PC-3 (cell line): ENCODE results near the gene TMEM45A. TPM values are rescaled to one million over a fixed set of nuclear protein-coding genes. Genes with fewer than 3 reads are reported as not detected.
"Not testable (repeated sequence)": the region's sequence is repeated elsewhere in the genome, so short reads cannot be mapped to it uniquely, and the experiment has no call there.

Source experiments
- ATAC-seq: fragments of 200-7000 bp; cut with Tn5 transposase; 2 replicates; pipeline ENCODE4 v1.9.1; 2020; ENCODE audit warnings: mild to moderate bottlenecking, moderate library complexity
- Bru-seq: library from RNA; stranded (reverse); fragments of 400-500 nt; gene quantifications from one replicate; lab custom pipeline; 2021; lab: Mats Ljungman, UMichigan
- BruChase-seq, 2 experiments: library from RNA; stranded (reverse); fragments of 400-500 nt; gene quantifications; one replicate each; lab custom pipeline; 2021; lab: Mats Ljungman, UMichigan
- BruUV-seq: library from RNA; stranded (reverse); fragments of 400-500 nt; replicated peaks from 2 replicates; lab custom pipeline; 2021; lab: Mats Ljungman, UMichigan
- CTCF ChIA-PET: fragments of 300-600 bp; sonication (Branson Sonifier 250); formaldehyde crosslinking; loops from one replicate; lab custom pipeline; 2022; ENCODE audit warnings: antibody characterized with exemption; lab: Charles Lee
- POLR2A ChIA-PET: fragments of 300-600 bp; sonication (Branson Sonifier 250); formaldehyde crosslinking; loops from one replicate; lab custom pipeline; 2022; ENCODE audit warnings: antibody characterized with exemption; ENCODE audit not compliant: unreplicated experiment; lab: Charles Lee
- DNase-seq: peaks from one replicate; pipeline ENCODE4 v3.0.0-alpha.2; 2015
- H2AFZ ChIP-seq: fragments of 300-600 bp; sonication (generic); 2 replicates; pipeline ENCODE4 v1.6.0; 2016; ENCODE audit warnings: antibody characterized with exemption, low read length
- H3F3A ChIP-seq: fragments of 300-600 bp; sonication (generic); one replicate; pipeline ENCODE4 v1.6.0; 2017; ENCODE audit warnings: antibody characterized with exemption, low read length, control low read depth, mild to moderate bottlenecking; ENCODE audit not compliant: unreplicated experiment
- H3K27ac ChIP-seq: fragments of 300-600 bp; sonication (generic); 2 replicates; pipeline ENCODE4 v1.5.1; 2016; ENCODE audit warnings: mild to moderate bottlenecking, low read length
- H3K27me3 ChIP-seq: fragments of 300-600 bp; sonication (generic); 2 replicates; pipeline ENCODE4 v1.6.1; 2016; ENCODE audit warnings: low read length, mixed read lengths
- H3K36me3 ChIP-seq: fragments of 300-600 bp; sonication (generic); 2 replicates; pipeline ENCODE4 v1.6.1; 2016; ENCODE audit warnings: low read depth, mixed run types, low read length, mixed read lengths
- H3K4me1 ChIP-seq: fragments of 300-600 bp; sonication (generic); 2 replicates; pipeline ENCODE4 v1.5.1; 2016; ENCODE audit warnings: low read length; ENCODE audit not compliant: insufficient read depth
- H3K4me2 ChIP-seq: fragments of 300-600 bp; sonication (generic); 2 replicates; pipeline ENCODE4 v1.6.0; 2016; ENCODE audit warnings: low read length
- H3K4me3 ChIP-seq: fragments of 300-600 bp; sonication (generic); 2 replicates; pipeline ENCODE4 v1.5.1; 2016; ENCODE audit warnings: mild to moderate bottlenecking, low read length, mixed read lengths
- H3K79me2 ChIP-seq: fragments of 300-600 bp; sonication (generic); 2 replicates; pipeline ENCODE4 v1.6.1; 2017; ENCODE audit warnings: low read length, mixed read lengths
- H3K9ac ChIP-seq: fragments of 300-600 bp; sonication (generic); 2 replicates; pipeline ENCODE4 v1.6.0; 2016; ENCODE audit warnings: mild to moderate bottlenecking, low read length
- H3K9me2 ChIP-seq: fragments of 300-600 bp; sonication (generic); replicated peaks from 2 replicates; pipeline ENCODE4 v1.6.1; 2016; ENCODE audit warnings: mixed run types, low read length, mixed read lengths
- H3K9me3 ChIP-seq: fragments of 300-600 bp; sonication (generic); 2 replicates; pipeline ENCODE4 v1.6.1; 2016; ENCODE audit warnings: low read length, mixed read lengths
- H4K20me1 ChIP-seq: fragments of 300-600 bp; sonication (generic); 2 replicates; pipeline ENCODE4 v1.6.1; 2016; ENCODE audit warnings: low read length, mixed read lengths
- EZH2 ChIP-seq: fragments of 300-600 bp; sonication (generic); IDR thresholded peaks from one replicate; pipeline ENCODE4 v1.6.1; 2017; ENCODE audit warnings: antibody characterized with exemption, mild to moderate bottlenecking, low read length; ENCODE audit not compliant: unreplicated experiment
- EZH2phosphoT487 ChIP-seq: fragments of 300-600 bp; sonication (generic); IDR thresholded peaks from 2 replicates; pipeline ENCODE4 v1.6.1; 2018; ENCODE audit warnings: mild to moderate bottlenecking, antibody characterized with exemption, low read length, borderline replicate concordance
- intact Hi-C: fragments of 100-400 bp; cut with micrococcal nuclease; formaldehyde crosslinking; loops from 2 replicates; pipeline ENCODE4 v1.9.0; 2023
- long read RNA-seq: library from polyadenylated mRNA; unstranded; transcript quantifications from one replicate; pipeline ENCODE4 v2.0.0, GENCODE V29; 2021; ENCODE audit not compliant: unreplicated experiment
- total RNA-seq: library from RNA; depleted of rRNA; stranded (reverse); fragments of >200 nt; gene quantifications from 2 replicates; pipeline ENCODE4 v1.2.3, GENCODE V29; 2014; rRNA removed
- TF ChIP-seq, protein P1 (sequence below): fragments of 300-600 bp; sonication (generic); conservative IDR thresholded peaks from 2 replicates; pipeline ENCODE4 v1.5.1; 2017; ENCODE audit warnings: antibody characterized with exemption, low read depth, mild to moderate bottlenecking, low read length

The TMEM45A gene, protein sequence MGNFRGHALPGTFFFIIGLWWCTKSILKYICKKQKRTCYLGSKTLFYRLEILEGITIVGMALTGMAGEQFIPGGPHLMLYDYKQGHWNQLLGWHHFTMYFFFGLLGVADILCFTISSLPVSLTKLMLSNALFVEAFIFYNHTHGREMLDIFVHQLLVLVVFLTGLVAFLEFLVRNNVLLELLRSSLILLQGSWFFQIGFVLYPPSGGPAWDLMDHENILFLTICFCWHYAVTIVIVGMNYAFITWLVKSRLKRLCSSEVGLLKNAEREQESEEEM
- total RNA-seq (7.6 and 9.4 TPM in 2 replicates), Bru-seq, nascent RNA (percentile 70 among the genes with signal in this experiment), BruChase-seq, experiment 1, labeled RNA remaining after a 6-hour chase (percentile 59 among the genes with signal in this experiment), BruChase-seq, experiment 2, labeled RNA remaining after a 2-hour chase (percentile 58 among the genes with signal in this experiment)
- long read RNA-seq, transcript TMEM45A-201 (6 exons, 1,567 nt), result major isoform, 57 of 120 reads
- long read RNA-seq, partial matches to known transcripts, result 1 of 120 reads
- long read RNA-seq, other reads (novel, unspliced or antisense), result 61 of 120 reads

DNA sequence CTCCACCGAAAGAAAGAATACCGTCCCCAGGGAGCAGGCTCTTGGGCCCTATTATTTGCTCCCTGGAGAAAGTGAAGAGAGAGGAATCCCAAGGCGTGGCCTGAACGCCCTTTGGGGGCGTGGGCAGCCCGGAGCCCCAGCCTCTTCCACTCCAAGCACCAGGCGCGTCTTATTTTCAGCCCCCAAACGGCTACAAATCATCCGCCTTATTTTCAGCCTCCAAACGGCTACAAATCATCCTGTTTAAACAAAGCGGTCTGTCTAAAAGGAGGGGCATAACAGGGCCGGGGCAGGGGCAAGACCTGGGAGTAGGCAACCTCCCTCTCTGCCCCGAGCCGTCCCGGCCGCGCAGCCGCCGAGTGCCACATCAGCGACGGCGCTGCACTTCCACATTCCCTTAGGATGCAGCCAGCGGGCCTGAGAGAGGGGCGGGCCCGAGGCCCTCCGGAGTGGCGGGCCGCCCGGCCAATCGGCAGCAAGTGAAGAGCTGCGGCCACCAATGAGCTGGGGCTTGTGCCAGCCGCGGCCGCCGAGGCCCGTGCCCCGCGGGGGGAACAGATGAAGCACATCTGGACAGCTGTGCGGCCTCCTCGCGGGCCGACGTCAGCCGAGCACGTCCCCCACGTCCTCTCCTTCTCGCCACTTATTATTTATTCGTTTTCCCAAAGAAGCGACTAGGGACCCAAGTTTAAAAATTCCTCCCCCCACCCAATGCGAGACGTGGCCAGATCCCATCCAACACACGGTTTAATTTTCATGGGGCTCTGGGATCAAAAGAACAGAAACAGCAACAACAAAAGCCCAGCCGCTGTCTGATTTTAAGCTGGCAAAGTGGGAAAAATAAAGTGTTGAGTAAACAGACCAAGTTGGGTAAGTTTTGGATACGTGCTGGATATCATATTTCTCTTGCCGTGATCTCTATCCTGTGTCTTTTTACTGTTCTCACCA, at the start of gene TMEM45A:
TMEM45A (plus strand) TSS at position 561 of the 948 bp plus-strand sequence. CDS start 62,593 bp downstream, outside the sequence.
- Histone ChIP-seq H3K4me2 (peak within 1 kb of the TSS; percentile 90), H3K36me3 (no peaks in the 10 kb centered on the region), H3K27ac (peak within 1 kb of the TSS; percentile 38; the same call in 1 of the 2 replicates), H3F3A (peaks cover 12% of the 10 kb centered on the region), H3K4me3 (peak within 1 kb of the TSS; percentile 79), H4K20me1 (no peaks in the 10 kb centered on the region), H3K27me3 (no peaks in the 10 kb centered on the region), H2AFZ (peak within 1 kb of the TSS; percentile 98), H3K9ac (peak within 1 kb of the TSS; percentile 73), H3K79me2 (no peaks in the 10 kb centered on the region), H3K4me1 (peaks cover 29% of the 10 kb centered on the region), H3K9me3 (no peaks in the 10 kb centered on the region), H3K9me2 (no peaks in the 10 kb centered on the region)
- ATAC-seq (peak; percentile 97), DNase-seq (peak; percentile 98)
- intact Hi-C loops, result loop anchor here (1.0 to 2.0 kb wide), 2 partner anchors 62 to 98 kb away; no protein-coding TSS in a partner anchor
- no peak for TF ChIP-seq EZH2
- no peak for TF ChIP-seq EZH2phosphoT487
- TF ChIP-seq, protein P1, sequence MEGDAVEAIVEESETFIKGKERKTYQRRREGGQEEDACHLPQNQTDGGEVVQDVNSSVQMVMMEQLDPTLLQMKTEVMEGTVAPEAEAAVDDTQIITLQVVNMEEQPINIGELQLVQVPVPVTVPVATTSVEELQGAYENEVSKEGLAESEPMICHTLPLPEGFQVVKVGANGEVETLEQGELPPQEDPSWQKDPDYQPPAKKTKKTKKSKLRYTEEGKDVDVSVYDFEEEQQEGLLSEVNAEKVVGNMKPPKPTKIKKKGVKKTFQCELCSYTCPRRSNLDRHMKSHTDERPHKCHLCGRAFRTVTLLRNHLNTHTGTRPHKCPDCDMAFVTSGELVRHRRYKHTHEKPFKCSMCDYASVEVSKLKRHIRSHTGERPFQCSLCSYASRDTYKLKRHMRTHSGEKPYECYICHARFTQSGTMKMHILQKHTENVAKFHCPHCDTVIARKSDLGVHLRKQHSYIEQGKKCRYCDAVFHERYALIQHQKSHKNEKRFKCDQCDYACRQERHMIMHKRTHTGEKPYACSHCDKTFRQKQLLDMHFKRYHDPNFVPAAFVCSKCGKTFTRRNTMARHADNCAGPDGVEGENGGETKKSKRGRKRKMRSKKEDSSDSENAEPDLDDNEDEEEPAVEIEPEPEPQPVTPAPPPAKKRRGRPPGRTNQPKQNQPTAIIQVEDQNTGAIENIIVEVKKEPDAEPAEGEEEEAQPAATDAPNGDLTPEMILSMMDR, result no peak
- POLR2A ChIA-PET, result interaction anchor here (0.5 to 1.0 kb wide), 6 partner anchors 22 to 252 kb away, joined by 3 to 13 read pairs (median 3); partner anchors contain the start of gene LNP1
- BruUV-seq, result no TSS peak
- CTCF ChIA-PET, result interaction anchor here (0.6 to 1.0 kb wide), 3 partner anchors 29 to 99 kb away, joined by 5 to 9 read pairs (median 6); no protein-coding TSS in a partner anchor

DNA sequence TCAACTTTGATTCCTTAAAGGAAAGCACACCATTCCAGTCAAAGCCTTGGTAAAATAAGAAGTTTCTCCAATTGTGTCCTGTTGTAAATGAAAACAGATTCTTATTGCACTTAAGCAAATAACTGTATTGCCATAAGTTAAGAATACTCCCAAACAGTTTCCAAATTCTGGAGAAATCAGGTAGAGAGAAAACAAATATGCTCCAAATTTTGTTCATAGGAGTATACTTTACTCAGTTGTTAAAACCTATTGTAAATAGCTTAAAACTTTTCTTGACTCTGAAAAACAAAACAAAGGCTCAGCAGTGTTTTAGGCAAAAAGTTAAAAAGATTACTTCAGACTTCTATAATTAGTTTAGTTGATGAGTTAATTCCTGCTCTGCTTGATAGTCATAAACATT, 48.7 kb upstream of the TMEM45A start:
- intact Hi-C loops, result no loop called here
- Histone ChIP-seq H3K9me2 (no peaks in the 10 kb centered on the region), H3K36me3 (peaks cover 4% of the 10 kb centered on the region; the same call in 1 of the 2 replicates), H3K9me3 (0 out of 2 replicates have a peak, but pooled peaks cover 8% of the 10 kb centered on the region), H3K27ac (no peak overlapping the region), H3K4me1 (peaks cover 28% of the 10 kb centered on the region), H2AFZ (no peak overlapping the region), H3K79me2 (no peaks in the 10 kb centered on the region), H3K27me3 (no peaks in the 10 kb centered on the region), H3K4me3 (no peak overlapping the region), H3K4me2 (no peak overlapping the region), H3K9ac (no peak overlapping the region), H3F3A (no peaks in the 10 kb centered on the region), H4K20me1 (no peaks in the 10 kb centered on the region)
- no TSS peak for BruUV-seq
- ATAC-seq, result no peak
- POLR2A ChIA-PET, result no interaction called here
- DNase-seq, result no peak
- CTCF ChIA-PET, result no interaction called here
- TF ChIP-seq, protein P1, result no peak
- TF ChIP-seq EZH2 (no peak), EZH2phosphoT487 (no peak)

DNA sequence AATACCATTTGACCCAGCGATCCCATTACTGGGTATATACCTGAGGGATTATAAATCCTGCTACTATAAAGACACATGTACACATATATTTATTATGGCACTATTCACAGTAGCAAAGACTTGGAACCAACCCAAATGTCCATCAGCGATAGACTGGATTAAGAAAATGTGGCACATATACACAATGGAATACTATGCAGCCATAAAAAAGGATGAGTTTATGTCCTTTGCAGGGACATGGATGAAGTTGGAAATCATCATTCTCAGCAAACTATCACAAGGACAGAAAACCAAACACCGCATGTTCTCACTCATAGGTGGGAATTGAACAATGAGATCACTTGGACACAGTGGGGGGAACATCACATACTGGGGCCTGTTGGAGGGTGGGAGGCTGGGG, 45.4 kb upstream of the TMEM45A start:
- DNase-seq, POLR2A ChIA-PET, H2AFZ ChIP-seq, H3K9me2 ChIP-seq, H3K36me3 ChIP-seq, BruUV-seq, H3K4me1 ChIP-seq, H3K9me3 ChIP-seq, H4K20me1 ChIP-seq, H3F3A ChIP-seq, CTCF ChIA-PET, ATAC-seq, H3K27ac ChIP-seq, intact Hi-C loops, H3K4me2 ChIP-seq, H3K9ac ChIP-seq, H3K79me2 ChIP-seq, H3K27me3 ChIP-seq, H3K4me3 ChIP-seq: not testable (repeated sequence)
